GM21619 (cell line): Measurements from ENCODE around the gene ECEL1.
"Not testable (repeated sequence)": the region's sequence is repeated elsewhere in the genome, so short reads cannot be mapped to it uniquely, and the experiment has no call there.

Source experiments
- ATAC-seq: cut with Tn5 transposase; IDR thresholded peaks from one replicate; pipeline ENCODE4 v1.9.1; 2021; ENCODE audit not compliant: unreplicated experiment

Gene ECEL1, protein sequence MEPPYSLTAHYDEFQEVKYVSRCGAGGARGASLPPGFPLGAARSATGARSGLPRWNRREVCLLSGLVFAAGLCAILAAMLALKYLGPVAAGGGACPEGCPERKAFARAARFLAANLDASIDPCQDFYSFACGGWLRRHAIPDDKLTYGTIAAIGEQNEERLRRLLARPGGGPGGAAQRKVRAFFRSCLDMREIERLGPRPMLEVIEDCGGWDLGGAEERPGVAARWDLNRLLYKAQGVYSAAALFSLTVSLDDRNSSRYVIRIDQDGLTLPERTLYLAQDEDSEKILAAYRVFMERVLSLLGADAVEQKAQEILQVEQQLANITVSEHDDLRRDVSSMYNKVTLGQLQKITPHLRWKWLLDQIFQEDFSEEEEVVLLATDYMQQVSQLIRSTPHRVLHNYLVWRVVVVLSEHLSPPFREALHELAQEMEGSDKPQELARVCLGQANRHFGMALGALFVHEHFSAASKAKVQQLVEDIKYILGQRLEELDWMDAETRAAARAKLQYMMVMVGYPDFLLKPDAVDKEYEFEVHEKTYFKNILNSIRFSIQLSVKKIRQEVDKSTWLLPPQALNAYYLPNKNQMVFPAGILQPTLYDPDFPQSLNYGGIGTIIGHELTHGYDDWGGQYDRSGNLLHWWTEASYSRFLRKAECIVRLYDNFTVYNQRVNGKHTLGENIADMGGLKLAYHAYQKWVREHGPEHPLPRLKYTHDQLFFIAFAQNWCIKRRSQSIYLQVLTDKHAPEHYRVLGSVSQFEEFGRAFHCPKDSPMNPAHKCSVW

DNA sequence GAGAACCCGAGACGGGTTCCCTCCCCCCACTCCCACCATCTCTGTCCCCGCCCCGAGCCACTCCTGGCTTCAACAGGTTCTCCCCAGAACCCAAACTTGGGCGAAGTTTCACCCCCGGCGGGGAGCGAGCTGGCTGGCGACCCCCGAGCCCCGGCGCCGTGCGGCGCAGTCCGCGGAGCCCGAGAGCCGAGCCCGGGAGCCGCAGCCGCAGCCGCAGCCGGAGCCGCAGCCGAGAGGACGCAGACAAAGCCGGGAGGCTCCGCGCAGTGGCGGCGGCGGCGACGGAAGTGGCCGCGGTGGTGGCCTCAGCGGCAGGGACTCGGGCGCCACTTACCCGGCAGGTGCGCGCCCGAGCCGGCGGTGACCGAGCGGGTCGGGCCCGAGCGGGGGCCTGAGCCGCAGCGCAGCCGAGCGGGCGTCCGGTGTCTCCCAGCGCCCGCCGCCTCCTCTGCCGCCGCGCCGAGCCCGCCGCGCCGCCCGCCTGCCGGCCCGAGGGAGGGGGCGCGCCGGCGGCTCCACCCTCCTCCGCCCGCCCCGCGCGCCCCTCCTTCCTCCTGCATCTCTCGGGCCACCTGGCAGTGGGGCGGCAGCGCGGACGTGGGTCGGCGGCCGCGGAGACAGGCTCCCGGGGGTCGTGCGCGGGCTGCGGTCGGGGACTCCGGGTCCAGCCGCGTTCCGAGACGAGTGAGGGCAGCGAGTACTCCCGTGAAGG is at the start of gene ECEL1:
Gene ECEL1 (minus strand): TSS at position 450 of the 712 bp plus-strand sequence. CDS start 1,181 bp downstream, outside the sequence.
- ATAC-seq, result no peak

DNA sequence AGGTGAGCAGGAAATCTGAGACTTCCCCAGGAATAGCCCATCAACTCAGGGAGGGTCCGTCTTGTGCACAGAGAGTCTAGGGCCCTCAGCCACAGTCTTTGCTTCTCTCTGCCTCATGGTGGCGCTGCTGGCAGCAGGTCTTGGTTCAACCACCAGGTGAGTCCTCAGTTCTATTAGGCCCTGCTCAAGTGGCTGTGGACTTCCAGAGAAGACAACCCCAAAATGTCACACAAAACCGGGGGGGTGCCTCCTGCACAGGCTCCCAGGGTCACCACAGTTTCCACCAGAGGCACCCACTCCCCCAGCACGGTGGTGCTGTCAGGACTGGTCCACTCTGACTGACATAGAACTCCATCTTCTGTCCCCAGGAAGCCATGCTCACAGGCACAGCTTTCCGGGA is 49.4 kb upstream of the ECEL1 start:
- no peak for ATAC-seq

DNA sequence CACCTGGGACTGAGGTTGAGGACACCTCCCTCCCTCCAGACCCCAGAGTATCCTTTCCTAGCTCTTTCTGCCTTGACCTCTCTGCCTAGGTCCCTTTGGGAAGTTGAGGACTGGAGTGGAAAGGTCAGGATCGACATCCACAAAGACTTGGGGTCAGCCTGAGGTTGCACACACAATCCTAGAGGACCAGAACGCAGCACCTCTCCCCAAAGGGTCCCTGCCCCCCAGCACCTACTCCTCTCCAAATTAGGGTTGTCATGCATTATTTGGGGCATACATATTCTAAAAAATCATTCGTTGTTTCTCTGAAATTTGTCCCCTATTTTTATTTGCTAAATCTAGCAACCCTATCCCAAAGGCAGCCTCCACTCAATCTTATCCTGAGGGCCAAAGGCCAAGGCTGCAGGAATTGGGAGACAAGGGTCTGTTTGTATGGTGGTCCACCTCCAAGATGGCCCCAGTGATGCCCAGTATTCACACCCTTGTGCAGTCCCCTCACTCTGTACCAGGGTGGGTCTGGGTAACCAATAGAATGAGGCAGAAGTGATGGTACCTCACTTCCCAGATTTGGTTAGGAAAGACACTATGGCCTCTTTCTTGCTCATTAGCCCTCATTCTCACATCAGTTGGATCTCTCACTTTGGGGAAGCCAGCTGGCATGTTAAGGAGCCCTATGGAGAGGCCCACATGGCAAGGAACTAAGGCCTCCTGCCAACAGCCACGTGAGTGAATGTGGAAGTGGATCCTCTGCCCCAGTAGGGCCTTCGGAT is 48.3 kb upstream of the ECEL1 start:
- no peak for ATAC-seq

DNA sequence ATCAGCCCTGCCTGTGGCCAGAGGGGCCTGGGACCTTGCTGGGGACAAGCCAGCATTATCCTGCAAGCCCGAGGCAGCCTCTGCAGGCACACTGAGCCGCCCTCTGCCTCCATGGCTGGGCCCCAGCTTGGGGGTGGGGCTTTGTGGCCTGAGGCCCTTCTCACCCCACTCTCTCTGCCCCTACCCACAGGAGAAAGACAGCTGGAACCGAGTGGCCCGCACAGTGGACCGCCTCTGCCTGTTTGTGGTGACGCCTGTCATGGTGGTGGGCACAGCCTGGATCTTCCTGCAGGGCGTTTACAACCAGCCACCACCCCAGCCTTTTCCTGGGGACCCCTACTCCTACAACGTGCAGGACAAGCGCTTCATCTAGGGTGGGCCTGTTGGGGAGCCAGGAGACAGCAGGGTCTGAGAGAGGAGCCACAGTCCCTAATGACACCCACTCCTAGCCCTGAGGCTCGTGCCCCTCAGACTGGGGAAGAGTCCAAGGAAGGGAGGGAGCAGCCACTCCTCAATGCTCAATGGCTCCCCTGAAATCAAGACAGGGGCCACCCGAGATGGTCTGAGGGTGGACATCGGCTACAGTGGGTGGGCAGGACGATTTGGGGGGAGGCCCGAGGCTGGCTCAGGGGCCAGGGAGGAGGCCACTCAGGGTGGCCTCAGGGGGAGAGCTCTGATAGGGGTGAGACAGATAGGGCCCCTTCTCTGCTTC is 47.5 kb upstream of the ECEL1 start:
- no peak for ATAC-seq

DNA sequence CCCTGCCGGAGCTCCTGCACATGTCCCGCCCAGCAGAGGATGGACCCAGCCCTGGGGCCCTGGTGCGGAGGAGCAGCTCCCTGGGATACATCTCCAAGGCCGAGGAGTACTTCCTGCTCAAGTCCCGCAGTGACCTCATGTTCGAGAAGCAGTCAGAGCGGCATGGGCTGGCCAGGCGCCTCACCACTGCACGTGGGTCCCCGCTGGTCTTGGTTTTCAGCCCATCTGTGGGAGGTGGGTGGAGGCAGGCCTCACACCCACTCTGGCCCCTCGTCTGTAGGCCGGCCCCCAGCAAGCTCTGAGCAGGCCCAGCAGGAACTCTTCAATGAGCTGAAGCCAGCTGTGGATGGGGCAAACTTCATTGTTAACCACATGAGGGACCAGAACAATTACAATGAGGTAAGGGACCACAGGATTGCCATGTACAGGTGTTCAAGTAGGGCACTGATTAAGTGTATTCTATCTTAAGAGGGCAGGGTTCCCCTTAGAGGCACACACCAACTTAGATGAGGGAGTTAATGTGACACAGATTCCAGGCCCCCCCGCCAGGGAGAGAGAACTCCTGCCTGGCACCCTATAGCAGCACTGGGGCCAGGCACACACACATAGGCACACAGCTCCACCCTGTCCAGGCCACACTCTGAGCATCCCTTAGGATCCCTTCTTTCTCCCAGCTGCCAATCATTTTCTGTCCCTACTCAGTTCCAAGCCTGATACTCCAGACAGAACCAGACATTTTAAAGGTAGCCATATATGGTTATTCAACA is 46.5 kb upstream of the ECEL1 start:
- no peak for ATAC-seq

DNA sequence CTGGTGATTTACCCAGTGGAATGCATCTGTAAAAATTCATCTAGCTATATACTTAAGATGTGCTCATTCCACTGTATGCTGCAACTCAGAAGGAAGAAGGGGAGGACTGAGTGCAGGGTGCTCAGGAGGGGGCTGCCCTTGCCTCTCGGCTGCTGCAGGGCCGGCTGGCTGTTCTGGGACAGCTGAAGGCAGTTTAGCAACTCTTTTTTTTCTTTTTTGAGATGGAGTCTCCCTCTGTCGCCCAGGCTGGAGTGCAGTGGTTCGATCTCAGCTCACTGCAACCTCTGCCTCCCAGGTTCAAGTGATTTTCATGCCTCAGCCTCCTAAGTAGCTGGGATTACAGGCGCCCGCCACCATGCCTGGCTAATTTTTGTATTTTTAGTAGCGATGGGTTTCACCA is 45.2 kb upstream of the ECEL1 start:
- ATAC-seq, result not testable (repeated sequence)

DNA sequence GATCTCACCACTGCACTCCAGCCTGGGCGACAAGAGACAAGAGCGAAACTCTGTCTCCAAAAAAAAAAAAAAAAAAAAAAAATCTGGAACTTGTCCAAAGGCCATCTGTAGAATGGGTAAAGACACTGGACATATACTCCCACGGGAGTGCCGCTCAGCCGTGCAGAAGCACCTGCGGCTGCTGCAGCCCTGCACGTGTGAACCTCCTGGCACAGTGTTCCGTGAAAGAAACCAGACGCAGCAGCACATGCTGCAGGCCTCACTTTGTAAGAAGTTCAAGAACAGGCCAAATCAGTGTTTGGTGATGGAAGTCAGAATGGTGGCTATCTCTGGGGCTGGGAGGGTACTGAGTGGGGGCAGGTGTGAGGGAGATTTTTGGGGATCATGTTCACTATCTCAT is 44.8 kb upstream of the ECEL1 start:
- no peak for ATAC-seq

DNA sequence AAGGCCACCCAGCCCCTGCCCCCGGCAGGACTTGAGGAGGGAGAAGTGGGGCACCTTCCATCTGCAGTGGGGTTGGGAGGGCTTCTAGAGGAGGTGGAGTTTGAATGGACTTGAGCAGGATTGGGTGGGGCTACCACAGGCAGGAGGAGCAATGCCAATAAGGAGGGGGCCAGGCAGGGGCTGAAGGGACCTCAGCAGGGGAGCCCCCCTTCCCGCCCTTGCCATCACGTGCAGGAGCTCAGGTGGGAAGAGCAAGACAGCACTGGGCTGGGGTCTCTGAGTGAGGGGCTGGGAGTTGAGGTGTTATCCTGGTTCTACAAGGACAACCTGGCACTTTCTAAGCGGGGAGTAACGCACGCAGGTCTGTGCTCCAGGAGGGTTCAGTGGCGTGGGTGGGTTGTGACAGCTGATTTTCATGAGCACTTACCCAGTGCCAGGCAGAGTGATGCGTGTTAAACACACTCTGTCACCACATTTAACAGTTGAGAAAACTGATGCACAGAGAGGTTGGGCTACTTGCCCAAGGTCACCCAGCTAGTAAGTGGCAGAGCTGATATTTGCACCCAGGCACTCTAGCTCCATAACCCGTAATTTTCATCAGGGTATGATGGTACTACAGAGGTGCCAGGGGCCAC is 43.1 kb upstream of the ECEL1 start:
- ATAC-seq, result no peak

DNA sequence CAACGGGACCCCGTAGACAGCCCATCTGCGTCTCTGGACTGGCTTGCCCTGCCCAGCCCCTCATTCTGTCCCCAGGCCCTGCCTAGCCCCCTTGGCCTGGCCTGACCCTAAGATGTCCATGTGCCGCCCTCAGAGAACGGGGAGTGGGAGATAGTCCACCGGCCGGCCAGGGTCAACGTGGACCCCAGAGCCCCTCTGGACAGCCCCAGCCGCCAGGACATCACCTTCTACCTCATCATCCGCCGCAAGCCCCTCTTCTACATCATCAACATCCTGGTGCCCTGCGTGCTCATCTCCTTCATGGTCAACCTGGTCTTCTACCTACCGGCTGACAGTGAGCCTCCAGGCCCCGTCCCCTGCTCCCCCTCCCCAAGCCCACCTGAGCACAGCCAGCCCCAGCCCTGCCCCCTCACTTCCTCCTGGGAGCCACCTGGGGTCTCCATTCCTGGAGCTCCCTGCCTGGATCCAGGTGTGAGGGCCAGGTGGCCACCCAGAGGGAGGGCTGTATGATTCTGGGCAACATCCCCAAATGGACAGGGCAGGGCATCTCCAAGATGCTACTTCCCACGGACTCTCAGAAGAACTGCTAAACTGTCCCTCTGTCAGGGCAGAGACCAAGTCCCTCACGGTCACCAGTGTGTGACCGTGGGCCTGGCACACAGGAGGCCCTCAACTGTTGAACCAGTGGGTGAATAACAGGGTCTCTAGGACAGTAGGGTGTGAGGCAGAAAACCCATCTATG is 42.3 kb upstream of the ECEL1 start:
- ATAC-seq, result no peak

DNA sequence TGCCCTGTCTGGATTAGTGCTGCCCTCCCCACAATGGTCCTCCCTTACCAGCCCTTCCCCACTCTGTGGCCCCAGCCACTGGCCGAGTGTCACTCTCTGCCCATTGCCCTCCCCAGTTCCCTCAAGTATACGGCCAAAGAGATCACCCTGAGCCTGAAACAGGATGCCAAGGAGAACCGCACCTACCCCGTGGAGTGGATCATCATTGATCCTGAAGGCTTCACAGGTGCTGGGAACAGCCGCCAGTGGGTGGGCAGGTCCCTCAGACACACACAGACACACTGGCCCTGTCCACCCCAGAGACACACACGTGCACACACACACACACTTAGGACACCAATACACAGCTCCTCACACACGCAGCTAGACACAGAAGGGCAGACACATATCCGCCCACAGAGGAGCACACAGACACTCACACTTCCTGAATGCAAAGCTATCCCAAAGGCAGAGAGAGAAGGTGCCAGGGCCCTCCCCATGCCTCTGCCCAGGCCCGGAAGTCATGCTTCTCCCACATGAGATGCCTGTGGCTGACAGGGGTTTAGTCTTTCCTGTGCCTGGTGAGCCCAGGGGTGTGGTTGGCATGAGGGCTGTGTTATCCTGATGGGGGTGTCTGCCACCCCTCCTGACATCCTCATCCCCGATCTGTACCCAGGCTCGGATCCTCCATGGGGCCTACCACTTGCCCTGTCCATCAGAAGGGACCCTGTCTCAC is 41.3 kb upstream of the ECEL1 start:
- no peak for ATAC-seq

DNA sequence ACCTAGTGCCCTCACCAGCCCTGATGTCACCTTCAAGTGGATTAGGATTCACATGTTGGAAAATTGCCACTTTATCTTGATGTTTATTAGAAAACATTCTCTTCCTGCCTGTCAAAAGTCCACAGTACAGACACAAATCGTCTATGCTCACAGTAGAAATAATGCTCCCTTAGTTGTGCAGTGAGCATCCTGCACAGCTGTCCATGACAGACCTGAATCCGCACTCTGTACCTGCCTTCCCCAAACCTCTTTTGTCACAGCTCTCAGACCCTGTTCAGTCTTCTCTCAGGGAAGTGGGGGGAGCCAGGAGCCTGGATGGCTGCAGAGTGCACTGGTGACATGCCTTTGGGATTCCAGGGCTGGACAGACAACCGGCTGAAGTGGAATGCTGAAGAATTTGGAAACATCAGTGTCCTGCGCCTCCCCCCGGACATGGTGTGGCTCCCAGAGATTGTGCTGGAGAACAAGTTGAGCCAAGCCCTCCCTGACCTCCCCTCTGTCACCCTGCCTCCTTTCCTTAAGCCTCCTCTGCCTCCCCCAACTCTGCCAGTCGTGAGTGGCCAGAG is 40.4 kb upstream of the ECEL1 start:
- ATAC-seq, result no peak

DNA sequence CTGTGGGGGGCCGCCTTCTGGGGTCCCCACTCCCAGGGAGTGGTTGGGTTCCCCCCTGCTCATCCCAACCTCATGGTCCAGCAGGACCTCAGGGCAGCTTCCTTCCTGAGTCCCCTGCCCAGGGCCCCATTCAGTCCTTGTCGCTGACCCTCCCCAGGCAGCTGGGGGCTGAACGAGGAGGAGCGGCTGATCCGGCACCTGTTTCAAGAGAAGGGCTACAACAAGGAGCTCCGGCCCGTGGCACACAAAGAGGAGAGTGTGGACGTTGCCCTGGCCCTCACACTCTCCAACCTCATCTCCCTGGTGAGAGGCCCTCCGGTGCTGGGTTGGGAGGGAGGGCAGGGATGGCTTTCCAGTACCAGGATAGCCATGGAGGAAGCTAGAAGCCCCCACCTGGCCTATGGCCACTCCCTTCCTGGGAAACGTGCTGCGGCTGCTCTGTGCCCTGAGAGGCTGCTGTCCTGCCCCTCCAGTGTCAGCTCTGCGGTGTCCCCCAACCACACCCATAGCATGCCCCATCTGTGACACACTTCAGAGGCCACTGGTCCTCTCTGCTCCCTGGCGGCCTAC is 38.8 kb upstream of the ECEL1 start:
- ATAC-seq, result no peak

DNA sequence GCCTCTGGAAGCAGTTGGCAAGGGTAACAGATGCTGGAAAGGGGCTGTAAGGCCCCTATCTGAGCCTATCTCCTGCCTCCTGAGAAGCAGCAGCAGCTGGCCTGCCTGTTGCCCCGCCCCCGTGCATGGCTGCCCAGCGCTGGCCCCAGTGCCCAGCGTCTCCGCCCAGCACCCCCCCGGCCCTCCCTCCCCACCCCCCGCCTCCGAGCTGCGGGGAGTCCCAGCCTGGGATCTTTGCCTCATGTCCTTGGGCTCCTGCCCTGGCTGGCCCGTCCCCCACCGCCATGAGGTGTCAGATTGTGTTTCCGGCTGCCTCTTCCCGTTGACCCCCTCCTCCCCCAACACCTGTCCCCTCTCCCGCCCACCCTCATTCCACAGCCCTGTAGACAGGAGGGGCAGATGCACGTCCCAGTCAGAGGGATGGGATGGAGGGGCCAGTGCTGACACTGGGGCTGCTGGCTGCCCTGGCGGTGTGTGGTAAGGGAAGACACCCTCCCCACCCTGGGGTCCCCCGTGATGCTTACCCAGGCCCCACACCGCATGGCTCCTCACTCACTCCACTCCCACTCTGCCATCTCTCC is 38.2 kb upstream of the ECEL1 start, which contains the start of gene CHRND:
Gene CHRND (plus strand): TSS at position 370 of the 581 bp plus-strand sequence. CDS start 56 bp downstream, at position 426.
- ATAC-seq, result no peak

DNA sequence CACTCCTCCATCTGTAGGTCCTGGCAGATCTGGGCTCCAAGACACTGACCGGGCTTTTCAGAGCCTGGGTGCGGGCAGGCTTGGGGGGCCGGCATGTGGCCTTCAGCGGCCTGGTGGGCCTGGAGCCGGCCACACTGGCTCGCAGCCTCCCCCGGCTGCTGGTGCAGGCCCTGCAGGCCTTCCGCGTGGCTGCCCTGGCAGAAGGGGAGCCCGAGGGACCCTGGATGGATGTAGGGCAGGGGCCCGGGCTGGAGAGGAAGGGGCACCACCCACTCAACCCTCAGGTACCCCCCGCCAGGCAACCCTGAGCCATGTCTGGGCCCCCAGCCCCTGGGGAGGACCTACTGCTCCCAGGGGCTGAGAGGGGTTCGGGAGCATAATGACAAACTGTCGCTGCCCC is 37.6 kb upstream of the ECEL1 start:
- ATAC-seq, result no peak

DNA sequence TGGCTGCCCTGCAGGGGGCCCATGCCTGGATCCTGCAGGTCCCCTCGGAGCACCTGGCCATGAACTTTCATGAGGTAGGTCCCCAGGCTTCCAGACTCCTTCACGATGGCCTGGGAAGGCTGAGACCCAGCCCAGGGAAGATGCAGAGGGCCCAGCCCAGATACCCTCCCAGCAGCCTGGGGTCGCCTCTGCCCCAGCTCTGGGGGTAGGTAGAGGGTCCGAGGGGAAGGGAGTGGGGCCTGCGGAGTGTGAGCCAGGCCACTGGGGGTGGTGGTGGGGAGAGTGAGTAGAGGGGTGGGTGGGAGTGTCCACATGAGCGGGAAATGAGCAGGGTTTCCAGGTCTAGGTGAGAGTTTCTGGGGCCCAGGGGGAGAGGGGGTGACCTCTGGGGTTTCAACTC is 37.1 kb upstream of the ECEL1 start:
- no peak for ATAC-seq
